Loucy (cell line): ENCODE data around the gene RAI1.

Source experiments
- H2AFZ ChIP-seq: fragments of 200-600 bp; sonication (generic); 2 replicates; pipeline ENCODE4 v1.6.0; 2016; ENCODE audit warnings: antibody characterized with exemption, mild to moderate bottlenecking, low read length, moderate library complexity
- H3F3A ChIP-seq: fragments of 200-600 bp; 2 replicates; pipeline ENCODE4 v1.6.0; 2016; ENCODE audit warnings: antibody characterized with exemption, low read depth, mild to moderate bottlenecking
- H3K27me3 ChIP-seq: fragments of 200-600 bp; sonication (generic); 2 replicates; pipeline ENCODE4 v1.6.1; 2014; ENCODE audit warnings: low read length, mild to moderate bottlenecking; ENCODE audit not compliant: insufficient read depth, poor library complexity, severe bottlenecking
- H3K36me3 ChIP-seq: fragments of 200-600 bp; sonication (generic); 2 replicates; pipeline ENCODE4 v1.6.1; 2016; ENCODE audit warnings: low read length; ENCODE audit not compliant: insufficient read depth
- H3K4me1 ChIP-seq: fragments of 200-600 bp; sonication (generic); 2 replicates; pipeline ENCODE4 v1.5.1; 2014; ENCODE audit warnings: low read length, mild to moderate bottlenecking; ENCODE audit not compliant: insufficient read depth, poor library complexity, severe bottlenecking
- H3K4me2 ChIP-seq: fragments of 200-600 bp; sonication (generic); 2 replicates; pipeline ENCODE4 v1.6.0; 2014; ENCODE audit warnings: antibody characterized with exemption, low read length, low read depth, mild to moderate bottlenecking; ENCODE audit not compliant: poor library complexity, severe bottlenecking
- H3K4me3 ChIP-seq: fragments of 200-600 bp; sonication (generic); 2 replicates; pipeline ENCODE4 v1.5.1; 2014; ENCODE audit warnings: low read length, mild to moderate bottlenecking, mixed read lengths; ENCODE audit not compliant: poor library complexity, severe bottlenecking
- H3K79me2 ChIP-seq: fragments of 200-600 bp; sonication (generic); 2 replicates; pipeline ENCODE4 v1.6.1; 2014; ENCODE audit warnings: low read length; ENCODE audit not compliant: insufficient read depth
- H3K9ac ChIP-seq: fragments of 200-600 bp; sonication (generic); 2 replicates; pipeline ENCODE4 v1.6.0; 2014; ENCODE audit warnings: mild to moderate bottlenecking, low read depth, low read length, moderate library complexity; ENCODE audit not compliant: poor library complexity, severe bottlenecking
- H3K9me2 ChIP-seq: fragments of 200-600 bp; sonication (generic); replicated peaks from 2 replicates; pipeline ENCODE4 v1.6.1; 2016; ENCODE audit warnings: low read depth, low read length, mixed read lengths
- H3K9me3 ChIP-seq: fragments of 200-600 bp; sonication (generic); 2 replicates; pipeline ENCODE4 v1.6.1; 2014; ENCODE audit warnings: mild to moderate bottlenecking, antibody characterized with exemption, low read length, low read depth; ENCODE audit not compliant: insufficient read depth
- H4K20me1 ChIP-seq: fragments of 200-600 bp; sonication (generic); 2 replicates; pipeline ENCODE4 v1.6.0; 2014; ENCODE audit warnings: antibody characterized with exemption, low read length, mild to moderate bottlenecking; ENCODE audit not compliant: insufficient read depth, poor library complexity, severe bottlenecking
- CTCF ChIP-seq: fragments of 200-600 bp; sonication (generic); conservative IDR thresholded peaks from 2 replicates; pipeline ENCODE4 v1.5.1; 2014; ENCODE audit warnings: mild to moderate bottlenecking, antibody characterized with exemption, low read length
- EZH2phosphoT487 ChIP-seq: fragments of 200-600 bp; IDR thresholded peaks from 2 replicates; pipeline ENCODE4 v1.6.1; 2018; ENCODE audit warnings: antibody characterized with exemption, mild to moderate bottlenecking, moderate library complexity, borderline replicate concordance

The RAI1 gene

GRCh38 chr17:17736205-17737183, 55.2 kb downstream of the RAI1 start:
- Histone ChIP-seq H3K27me3 (no peaks in the 10 kb centered on the region), H3K9me2 (no peaks in the 10 kb centered on the region), H3K4me2 (no peak overlapping the region), H3K4me3 (no peak overlapping the region), H3K79me2 (peaks cover 93% of the 10 kb centered on the region), H3K4me1 (peaks cover 5% of the 10 kb centered on the region), H3F3A (no peaks in the 10 kb centered on the region), H2AFZ (no peak overlapping the region), H3K36me3 (peaks cover 19% of the 10 kb centered on the region; the same call in 1 of the 2 replicates), H4K20me1 (peaks cover 70% of the 10 kb centered on the region), H3K9me3 (no peaks in the 10 kb centered on the region), H3K9ac (peak overlapping the region; percentile 15)
- no peak for TF ChIP-seq CTCF
- TF ChIP-seq EZH2phosphoT487, result no peak

GRCh38 chr17:17737961-17738894, 57.0 kb downstream of the RAI1 start:
- Histone ChIP-seq H3K27me3 (no peaks in the 10 kb centered on the region), H3K4me1 (peaks cover 5% of the 10 kb centered on the region), H2AFZ (no peak overlapping the region), H3K9me3 (no peaks in the 10 kb centered on the region), H3K4me2 (no peak overlapping the region), H3K9ac (peak overlapping the region; percentile 15), H3K9me2 (no peaks in the 10 kb centered on the region), H3K4me3 (no peak overlapping the region), H3K36me3 (peaks cover 4% of the 10 kb centered on the region; the same call in 1 of the 2 replicates), H3F3A (no peaks in the 10 kb centered on the region), H3K79me2 (peaks cover 93% of the 10 kb centered on the region), H4K20me1 (peaks cover 64% of the 10 kb centered on the region)
- no peak for TF ChIP-seq EZH2phosphoT487
- no peak for TF ChIP-seq CTCF

GRCh38 chr17:17738901-17739300, 57.6 kb downstream of the RAI1 start:
- Histone ChIP-seq H3K27me3 (no peaks in the 10 kb centered on the region), H3K4me2 (no peak overlapping the region), H3K9ac (no peak overlapping the region), H4K20me1 (peaks cover 64% of the 10 kb centered on the region), H3K4me1 (peaks cover 5% of the 10 kb centered on the region), H2AFZ (no peak overlapping the region), H3K36me3 (peaks cover 3% of the 10 kb centered on the region; the same call in 1 of the 2 replicates), H3K9me2 (no peaks in the 10 kb centered on the region), H3K79me2 (peaks cover 93% of the 10 kb centered on the region), H3K4me3 (no peak overlapping the region), H3F3A (no peaks in the 10 kb centered on the region), H3K9me3 (no peaks in the 10 kb centered on the region)
- TF ChIP-seq EZH2phosphoT487, result no peak
- TF ChIP-seq CTCF, result no peak
